GM13977 (cell line): ENCODE measurements around the gene ABI3BP.
"Not testable (repeated sequence)": the region's sequence is repeated elsewhere in the genome, so short reads cannot be mapped to it uniquely, and the experiment has no call there.

Experiments used
- DNase-seq: peaks from one replicate; pipeline ENCODE4 v3.0.0; 2012; ENCODE audit warnings: low spot score
- CTCF ChIP-seq: IDR thresholded peaks from 2 replicates; pipeline ENCODE4 v1.5.1; 2012; ENCODE audit warnings: mild to moderate bottlenecking, control low read depth; ENCODE audit not compliant: insufficient read depth; ENCODE audit errors: extremely low read depth, missing control alignments
- in situ Hi-C: fragments of 300-500 bp; cut with MboI; formaldehyde crosslinking; loops from one replicate; pipeline ENCODE4 v1.12.0; 2022; ENCODE audit warnings: low sequenced_read_pairs, low pct_unique_long_range_greater_than_20kb, mixed read lengths, inconsistent platforms; ENCODE audit not compliant: unreplicated experiment

Gene ABI3BP

GRCh38 chr3:100954990-100955389 lies 38.2 kb downstream of the ABI3BP start:
- DNase-seq = no peak
- TF ChIP-seq CTCF = no peak
- in situ Hi-C loops = no loop called here

- in situ Hi-C loops = no loop called here
- DNase-seq = no peak
- no peak for TF ChIP-seq CTCF
Observed at GRCh38 chr3:100954199-100954935, 38.9 kb downstream of the ABI3BP start.

- no peak for TF ChIP-seq CTCF
- no peak for DNase-seq
- in situ Hi-C loops = no loop called here
Observed at GRCh38 chr3:100953103-100953502, 40.1 kb downstream of the ABI3BP start.

- TF ChIP-seq CTCF = no peak
- in situ Hi-C loops = no loop called here
- DNase-seq = no peak
Observed at GRCh38 chr3:100947119-100947518, 46.1 kb downstream of the ABI3BP start.

GRCh38 chr3:100946096-100946495 lies 47.1 kb downstream of the ABI3BP start:
- in situ Hi-C loops, DNase-seq: not testable (repeated sequence)

GRCh38 chr3:100941451-100941850 lies 51.8 kb downstream of the ABI3BP start:
- DNase-seq = no peak
- no peak for TF ChIP-seq CTCF
- in situ Hi-C loops = no loop called here

GRCh38 chr3:100941041-100941440 lies 52.2 kb downstream of the ABI3BP start:
- TF ChIP-seq CTCF = no peak
- in situ Hi-C loops = no loop called here
- no peak for DNase-seq
